ENCODE results near the gene TET2.

Gene TET2

GRCh38 chr4:105277702-105278101 is 131.0 kb downstream of the TET2 start:
- Histone ChIP-seq H3K9me3 (ENCODE audit: control insufficient read depth in 2 of 2, low read length in 2 of 2) (no peaks in the 10 kb centered on the region), H3K27ac (ENCODE audit: low read depth in 2 of 2, low read length in 2 of 2) (no peak overlapping the region), H3K9ac (ENCODE audit: low read depth in 1 of 2, low read length in 2 of 2) (no peak overlapping the region), H3K27me3 (ENCODE audit: control insufficient read depth in 2 of 2, insufficient read depth in 2 of 2, low read length in 2 of 2) (no peaks in the 10 kb centered on the region), H3K36me3 (ENCODE audit: control insufficient read depth in 2 of 2, insufficient read depth in 2 of 2, low read length in 2 of 2) (peaks cover 31% of the 10 kb centered on the region in 2 donors), H3K4me3 (ENCODE audit: low read length in 2 of 2) (no peak overlapping the region), H3K4me1 (ENCODE audit: control insufficient read depth in 2 of 2, insufficient read depth in 2 of 2, low read length in 2 of 2) (no peaks in the 10 kb centered on the region)

GRCh38 chr4:105279314-105279713 is 132.6 kb downstream of the TET2 start:
- Histone ChIP-seq H3K36me3 (ENCODE audit: control insufficient read depth in 2 of 2, insufficient read depth in 2 of 2, low read length in 2 of 2) (peaks cover 20 to 22% of the 10 kb centered on the region in 2 donors), H3K4me1 (ENCODE audit: control insufficient read depth in 2 of 2, insufficient read depth in 2 of 2, low read length in 2 of 2) (no peaks in the 10 kb centered on the region), H3K27me3 (ENCODE audit: control insufficient read depth in 2 of 2, insufficient read depth in 2 of 2, low read length in 2 of 2) (no peaks in the 10 kb centered on the region), H3K27ac (ENCODE audit: low read depth in 2 of 2, low read length in 2 of 2) (no peak overlapping the region), H3K4me3 (ENCODE audit: low read length in 2 of 2) (no peak overlapping the region), H3K9me3 (ENCODE audit: control insufficient read depth in 2 of 2, low read length in 2 of 2) (no peaks in the 10 kb centered on the region), H3K9ac (ENCODE audit: low read depth in 1 of 2, low read length in 2 of 2) (no peak overlapping the region)

- Histone ChIP-seq H3K27ac (ENCODE audit: low read depth in 2 of 2, low read length in 2 of 2) (no peak overlapping the region), H3K27me3 (ENCODE audit: control insufficient read depth in 2 of 2, insufficient read depth in 2 of 2, low read length in 2 of 2) (no peaks in the 10 kb centered on the region)
These were observed 133.9 kb downstream of the TET2 start for GRCh38 chr4:105280338-105281123.

GRCh38 chr4:105281124-105281415 is 134.4 kb downstream of the TET2 start:
- Histone ChIP-seq H3K36me3 (ENCODE audit: control insufficient read depth in 2 of 2, insufficient read depth in 2 of 2, low read length in 2 of 2) (peaks cover 5 to 8% of the 10 kb centered on the region in 2 donors), H3K4me1 (ENCODE audit: control insufficient read depth in 2 of 2, insufficient read depth in 2 of 2, low read length in 2 of 2) (no peaks in the 10 kb centered on the region), H3K4me3 (ENCODE audit: low read length in 2 of 2) (no peak overlapping the region), H3K27ac (ENCODE audit: low read depth in 2 of 2, low read length in 2 of 2) (no peak overlapping the region), H3K9ac (ENCODE audit: low read depth in 1 of 2, low read length in 2 of 2) (no peak overlapping the region), H3K27me3 (ENCODE audit: control insufficient read depth in 2 of 2, insufficient read depth in 2 of 2, low read length in 2 of 2) (no peaks in the 10 kb centered on the region), H3K9me3 (ENCODE audit: control insufficient read depth in 2 of 2, low read length in 2 of 2) (no peaks in the 10 kb centered on the region)

More at GRCh38 chr4:105280338-105281123, 133.9 kb downstream of the TET2 start:
- Histone ChIP-seq H3K9me3 (ENCODE audit: control insufficient read depth in 2 of 2, low read length in 2 of 2) (no peaks in the 10 kb centered on the region), H3K4me3 (ENCODE audit: low read length in 2 of 2) (no peak overlapping the region), H3K36me3 (ENCODE audit: control insufficient read depth in 2 of 2, insufficient read depth in 2 of 2, low read length in 2 of 2) (peaks cover 9 to 13% of the 10 kb centered on the region in 2 donors), H3K9ac (ENCODE audit: low read depth in 1 of 2, low read length in 2 of 2) (no peak overlapping the region), H3K4me1 (ENCODE audit: control insufficient read depth in 2 of 2, insufficient read depth in 2 of 2, low read length in 2 of 2) (no peaks in the 10 kb centered on the region)

GRCh38 chr4:105282489-105282888 is 135.8 kb downstream of the TET2 start:
- Histone ChIP-seq H3K36me3 (ENCODE audit: control insufficient read depth in 2 of 2, insufficient read depth in 2 of 2, low read length in 2 of 2) (no peaks in the 10 kb centered on the region), H3K9me3 (ENCODE audit: control insufficient read depth in 2 of 2, low read length in 2 of 2) (no peaks in the 10 kb centered on the region), H3K27ac (ENCODE audit: low read depth in 2 of 2, low read length in 2 of 2) (no peak overlapping the region), H3K4me3 (ENCODE audit: low read length in 2 of 2) (no peak overlapping the region), H3K4me1 (ENCODE audit: control insufficient read depth in 2 of 2, insufficient read depth in 2 of 2, low read length in 2 of 2) (no peaks in the 10 kb centered on the region), H3K9ac (ENCODE audit: low read depth in 1 of 2, low read length in 2 of 2) (no peak overlapping the region), H3K27me3 (ENCODE audit: control insufficient read depth in 2 of 2, insufficient read depth in 2 of 2, low read length in 2 of 2) (no peaks in the 10 kb centered on the region)

- no peaks in the 10 kb centered on the region for H3K4me1 ChIP-seq (ENCODE audit: control insufficient read depth in 2 of 2, insufficient read depth in 2 of 2, low read length in 2 of 2)
- no peak overlapping the region for H3K27ac ChIP-seq (ENCODE audit: low read depth in 2 of 2, low read length in 2 of 2)
- no peaks in the 10 kb centered on the region for H3K9me3 ChIP-seq (ENCODE audit: control insufficient read depth in 2 of 2, low read length in 2 of 2)
- no peaks in the 10 kb centered on the region for H3K36me3 ChIP-seq (ENCODE audit: control insufficient read depth in 2 of 2, insufficient read depth in 2 of 2, low read length in 2 of 2)
- no peaks in the 10 kb centered on the region for H3K27me3 ChIP-seq (ENCODE audit: control insufficient read depth in 2 of 2, insufficient read depth in 2 of 2, low read length in 2 of 2)
- no peak overlapping the region for H3K4me3 ChIP-seq (ENCODE audit: low read length in 2 of 2)
- H3K9ac ChIP-seq (ENCODE audit: low read depth in 1 of 2, low read length in 2 of 2): no peak overlapping the region
These were observed 136.8 kb downstream of the TET2 start for GRCh38 chr4:105283501-105283900.

GRCh38 chr4:105288121-105288520 is 141.4 kb downstream of the TET2 start:
- Histone ChIP-seq H3K27me3 (ENCODE audit: control insufficient read depth in 2 of 2, insufficient read depth in 2 of 2, low read length in 2 of 2) (no peaks in the 10 kb centered on the region), H3K9me3 (ENCODE audit: control insufficient read depth in 2 of 2, low read length in 2 of 2) (no peaks in the 10 kb centered on the region), H3K4me1 (ENCODE audit: control insufficient read depth in 2 of 2, insufficient read depth in 2 of 2, low read length in 2 of 2) (peaks cover 0 to 3% of the 10 kb centered on the region in 2 donors), H3K9ac (ENCODE audit: low read depth in 1 of 2, low read length in 2 of 2) (no peak overlapping the region), H3K4me3 (ENCODE audit: low read length in 2 of 2) (no peak overlapping the region), H3K27ac (ENCODE audit: low read depth in 2 of 2, low read length in 2 of 2) (no peak overlapping the region), H3K36me3 (ENCODE audit: control insufficient read depth in 2 of 2, insufficient read depth in 2 of 2, low read length in 2 of 2) (no peaks in the 10 kb centered on the region)

GRCh38 chr4:105291925-105292324 is 145.2 kb downstream of the TET2 start:
- Histone ChIP-seq H3K27me3 (ENCODE audit: control insufficient read depth in 2 of 2, insufficient read depth in 2 of 2, low read length in 2 of 2) (no peaks in the 10 kb centered on the region), H3K27ac (ENCODE audit: low read depth in 2 of 2, low read length in 2 of 2) (no peak overlapping the region), H3K36me3 (ENCODE audit: control insufficient read depth in 2 of 2, insufficient read depth in 2 of 2, low read length in 2 of 2) (no peaks in the 10 kb centered on the region), H3K4me3 (ENCODE audit: low read length in 2 of 2) (no peak overlapping the region), H3K4me1 (ENCODE audit: control insufficient read depth in 2 of 2, insufficient read depth in 2 of 2, low read length in 2 of 2) (peaks cover 0 to 3% of the 10 kb centered on the region in 2 donors), H3K9me3 (ENCODE audit: control insufficient read depth in 2 of 2, low read length in 2 of 2) (no peaks in the 10 kb centered on the region), H3K9ac (ENCODE audit: low read depth in 1 of 2, low read length in 2 of 2) (no peak overlapping the region)

GRCh38 chr4:105293360-105293759 is 146.7 kb downstream of the TET2 start:
- H3K27me3 ChIP-seq (ENCODE audit: control insufficient read depth in 2 of 2, insufficient read depth in 2 of 2, low read length in 2 of 2): no peaks in the 10 kb centered on the region
- peaks cover 0 to 3% of the 10 kb centered on the region in 2 donors for H3K4me1 ChIP-seq (ENCODE audit: control insufficient read depth in 2 of 2, insufficient read depth in 2 of 2, low read length in 2 of 2)
- H3K27ac ChIP-seq (ENCODE audit: low read depth in 2 of 2, low read length in 2 of 2): no peak overlapping the region
- no peak overlapping the region for H3K4me3 ChIP-seq (ENCODE audit: low read length in 2 of 2)
- no peaks in the 10 kb centered on the region for H3K36me3 ChIP-seq (ENCODE audit: control insufficient read depth in 2 of 2, insufficient read depth in 2 of 2, low read length in 2 of 2)
- H3K9me3 ChIP-seq (ENCODE audit: control insufficient read depth in 2 of 2, low read length in 2 of 2): no peaks in the 10 kb centered on the region
- H3K9ac ChIP-seq (ENCODE audit: low read depth in 1 of 2, low read length in 2 of 2): no peak overlapping the region

- H3K27ac ChIP-seq (ENCODE audit: low read depth in 2 of 2, low read length in 2 of 2): no peak overlapping the region
- no peak overlapping the region for H3K9ac ChIP-seq (ENCODE audit: low read depth in 1 of 2, low read length in 2 of 2)
- H3K4me3 ChIP-seq (ENCODE audit: low read length in 2 of 2): no peak overlapping the region
- H3K4me1 ChIP-seq (ENCODE audit: control insufficient read depth in 2 of 2, insufficient read depth in 2 of 2, low read length in 2 of 2): peaks cover 0 to 3% of the 10 kb centered on the region in 2 donors
- H3K27me3 ChIP-seq (ENCODE audit: control insufficient read depth in 2 of 2, insufficient read depth in 2 of 2, low read length in 2 of 2): no peaks in the 10 kb centered on the region
- no peaks in the 10 kb centered on the region for H3K36me3 ChIP-seq (ENCODE audit: control insufficient read depth in 2 of 2, insufficient read depth in 2 of 2, low read length in 2 of 2)
- no peaks in the 10 kb centered on the region for H3K9me3 ChIP-seq (ENCODE audit: control insufficient read depth in 2 of 2, low read length in 2 of 2)
These were observed 150.0 kb downstream of the TET2 start for GRCh38 chr4:105296672-105297071.
